Fibroblast of mammary gland (primary cell): ENCODE results near the gene ACBD6.

Experiments
- DNase-seq: peaks from one replicate; pipeline ENCODE4 v3.0.0-alpha.2; 2010; ENCODE audit warnings: low read depth
- H3K4me3 ChIP-seq: 2 replicates; pipeline ENCODE4 v1.5.1; 2011; ENCODE audit warnings: low read depth, mild to moderate bottlenecking, low read length, moderate library complexity; ENCODE audit not compliant: control insufficient read depth
- CTCF ChIP-seq: conservative IDR thresholded peaks from 2 replicates; pipeline ENCODE4 v1.5.1; 2011; ENCODE audit warnings: low read depth, low read length, inconsistent platforms; ENCODE audit not compliant: control insufficient read depth, insufficient read depth

The ACBD6 gene

GRCh38 chr1:180262628-180263488, 239.5 kb downstream of the ACBD6 start:
- H3K4me3 ChIP-seq = no peak overlapping the region
- no peak for TF ChIP-seq CTCF
- peak; percentile 43 for DNase-seq

DNA sequence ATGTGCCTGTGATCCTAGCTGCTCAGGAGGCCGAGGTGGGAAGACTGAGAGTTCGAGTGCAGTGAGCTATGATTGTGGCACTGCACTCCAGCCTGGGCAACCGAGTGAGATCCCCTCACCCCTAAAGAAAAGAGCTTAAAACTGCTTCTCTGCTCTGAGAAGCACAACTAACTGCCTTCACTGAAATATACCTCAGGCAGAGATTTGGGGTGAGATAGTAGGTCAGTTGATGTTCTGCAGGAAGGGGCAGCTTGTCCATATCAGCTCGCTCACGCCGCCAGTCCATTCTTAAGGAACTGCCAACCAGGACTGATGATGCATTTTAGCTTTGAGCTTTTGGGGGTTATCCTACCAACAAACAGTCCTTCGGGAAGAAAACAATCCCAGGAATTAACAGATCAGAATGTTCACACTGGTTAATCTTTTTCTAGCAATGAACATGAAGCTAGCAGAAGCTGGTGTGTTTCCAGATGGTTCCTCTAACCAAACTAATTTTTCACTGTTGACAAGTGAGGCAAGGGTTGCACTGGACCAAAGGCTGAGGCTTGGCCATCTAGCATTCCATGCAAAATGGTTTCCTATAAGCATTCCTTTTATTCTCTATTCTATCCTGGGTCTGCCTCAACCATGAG, 240.7 kb downstream of the ACBD6 start:
- no peak overlapping the region for H3K4me3 ChIP-seq
- peak; percentile 20 for DNase-seq
- no peak for TF ChIP-seq CTCF

GRCh38 chr1:180261030-180261429, 241.3 kb downstream of the ACBD6 start:
- no peak for DNase-seq
- no peak for TF ChIP-seq CTCF
- no peak overlapping the region for H3K4me3 ChIP-seq

DNA sequence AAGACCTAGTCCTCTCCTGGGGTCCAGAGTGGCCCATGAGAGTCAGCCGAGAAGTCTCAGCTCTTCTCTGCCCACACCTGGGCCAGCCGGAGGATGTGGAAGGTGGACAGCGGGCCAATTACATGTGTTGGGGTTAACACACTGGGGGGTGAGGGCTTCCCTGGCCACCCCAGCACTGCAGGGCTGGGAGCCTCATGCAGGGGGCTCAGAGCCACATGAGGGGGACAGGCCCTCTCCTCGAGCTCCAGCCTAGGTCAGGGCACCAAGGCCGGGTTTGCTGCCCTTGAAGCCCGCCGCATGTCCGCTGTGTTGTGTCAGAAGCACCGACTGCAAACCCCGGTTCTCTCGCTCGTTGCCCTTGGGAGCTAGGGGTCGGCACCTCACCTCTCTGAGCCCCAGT, 241.8 kb downstream of the ACBD6 start:
- no peak overlapping the region for H3K4me3 ChIP-seq
- TF ChIP-seq CTCF = no peak
- DNase-seq = no peak

- DNase-seq = no peak
- TF ChIP-seq CTCF = no peak
- H3K4me3 ChIP-seq = no peak overlapping the region
Measured at GRCh38 chr1:180259431-180260338, 242.7 kb downstream of the ACBD6 start.

- TF ChIP-seq CTCF = no peak
- DNase-seq = no peak
- H3K4me3 ChIP-seq = no peak overlapping the region
Measured at GRCh38 chr1:180258935-180259334, 243.4 kb downstream of the ACBD6 start.
